Erythroblast (primary cell): Measurements from ENCODE around the gene IL22RA1.

ENCODE experiments used
- GATA1 ChIP-seq: IDR thresholded peaks from 2 replicates; pipeline ENCODE4 v1.6.1; 2011; ENCODE audit warnings: low read depth, mild to moderate bottlenecking, control low read depth, low read length, moderate library complexity
- POLR2A ChIP-seq: IDR thresholded peaks from 2 replicates; pipeline ENCODE4 v1.6.1; 2011; ENCODE audit warnings: mild to moderate bottlenecking, low read length

GRCh38 chr1:24097663-24098062 is 45.3 kb downstream of the IL22RA1 start:
- TF ChIP-seq POLR2A (no peak), GATA1 (no peak)
